ENCODE results near the gene SNAI1.
A peak's percentile ranks its signal among the peaks of the same experiment; 100 is the strongest.

DNA sequence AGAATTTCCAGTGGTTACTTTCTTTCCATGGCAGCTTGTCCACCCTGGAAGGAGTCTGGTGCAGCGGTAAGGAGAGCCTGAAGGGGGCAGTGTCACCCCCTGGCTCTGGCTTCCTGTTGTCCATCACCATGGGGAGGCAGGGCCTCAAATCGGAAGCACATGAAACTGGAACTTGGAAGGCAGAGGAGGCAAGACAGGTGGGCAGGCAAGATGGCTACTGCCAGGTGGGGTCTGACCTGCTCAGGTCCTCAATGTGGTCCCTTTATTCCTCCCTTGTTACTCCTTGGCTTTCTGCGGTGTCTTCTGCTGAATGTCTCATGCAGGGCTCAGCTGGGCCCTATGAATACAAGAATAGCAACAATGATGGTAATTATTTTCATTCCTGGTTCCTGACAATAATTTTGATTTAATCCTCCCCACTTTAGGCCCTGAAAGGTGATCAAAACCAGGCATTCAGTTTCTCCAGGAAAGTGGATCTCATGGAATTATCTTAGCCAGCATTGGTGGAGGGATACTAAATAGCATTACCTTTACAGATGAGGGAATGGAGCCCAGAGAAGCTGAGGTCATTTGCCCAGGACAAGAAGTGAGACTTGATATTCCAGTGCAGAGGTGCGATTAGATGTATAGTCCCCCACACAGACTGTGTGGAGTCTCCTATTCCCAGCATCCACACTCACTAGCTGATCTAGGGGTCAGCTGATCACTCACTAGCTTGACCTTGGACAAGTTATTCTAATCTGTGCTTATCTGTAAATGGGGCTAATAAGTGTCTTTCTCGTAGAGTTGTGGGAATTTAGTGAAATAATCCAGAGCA is 17.6 kb upstream of the SNAI1 start:
- no peak for TF ChIP-seq EZH2 (IDR thresholded peaks at IDR 0.05; ENCODE audit: low read length, missing control alignments)
- TF ChIP-seq, protein P1, sequence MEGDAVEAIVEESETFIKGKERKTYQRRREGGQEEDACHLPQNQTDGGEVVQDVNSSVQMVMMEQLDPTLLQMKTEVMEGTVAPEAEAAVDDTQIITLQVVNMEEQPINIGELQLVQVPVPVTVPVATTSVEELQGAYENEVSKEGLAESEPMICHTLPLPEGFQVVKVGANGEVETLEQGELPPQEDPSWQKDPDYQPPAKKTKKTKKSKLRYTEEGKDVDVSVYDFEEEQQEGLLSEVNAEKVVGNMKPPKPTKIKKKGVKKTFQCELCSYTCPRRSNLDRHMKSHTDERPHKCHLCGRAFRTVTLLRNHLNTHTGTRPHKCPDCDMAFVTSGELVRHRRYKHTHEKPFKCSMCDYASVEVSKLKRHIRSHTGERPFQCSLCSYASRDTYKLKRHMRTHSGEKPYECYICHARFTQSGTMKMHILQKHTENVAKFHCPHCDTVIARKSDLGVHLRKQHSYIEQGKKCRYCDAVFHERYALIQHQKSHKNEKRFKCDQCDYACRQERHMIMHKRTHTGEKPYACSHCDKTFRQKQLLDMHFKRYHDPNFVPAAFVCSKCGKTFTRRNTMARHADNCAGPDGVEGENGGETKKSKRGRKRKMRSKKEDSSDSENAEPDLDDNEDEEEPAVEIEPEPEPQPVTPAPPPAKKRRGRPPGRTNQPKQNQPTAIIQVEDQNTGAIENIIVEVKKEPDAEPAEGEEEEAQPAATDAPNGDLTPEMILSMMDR (conservative IDR thresholded peaks at IDR 0.05 in 1 of 2, IDR thresholded peaks at IDR 0.05 in 1 of 2; ENCODE audit: low read depth in 1 of 2, low read length in 2 of 2): peak; percentile 41 to 69
